SK-N-MC (cell line): ENCODE measurements around the gene PCNT.

Experiments
- DNase-seq: peaks from one replicate; pipeline ENCODE4 v3.0.0-alpha.2; 2011; ENCODE audit warnings: low read depth, low spot score
- H3K27ac ChIP-seq: fragments of 200-600 bp; sonication (generic); 2 replicates; pipeline ENCODE4 v1.5.1; 2016; ENCODE audit warnings: mixed run types
- H3K36me3 ChIP-seq: fragments of 200-600 bp; sonication (generic); 2 replicates; pipeline ENCODE4 v1.6.1; 2017; ENCODE audit warnings: antibody characterized with exemption, low read length, mixed read lengths; ENCODE audit not compliant: insufficient read depth
- H3K4me3 ChIP-seq: fragments of 200-600 bp; sonication (generic); 2 replicates; pipeline ENCODE4 v1.5.1; 2016
- H3K9ac ChIP-seq: fragments of 200-600 bp; sonication (generic); 2 replicates; pipeline ENCODE4 v1.8.0; 2017; ENCODE audit warnings: mixed run types, mixed read lengths; ENCODE audit not compliant: insufficient read length
- H3K9me3 ChIP-seq: fragments of 200-600 bp; sonication (generic); 2 replicates; pipeline ENCODE4 v1.6.1; 2017; ENCODE audit warnings: low read depth, mild to moderate bottlenecking, antibody characterized with exemption, low read length, moderate library complexity, mixed read lengths
- EZH2 ChIP-seq: fragments of 200-600 bp; sonication (generic); IDR thresholded peaks from one replicate; pipeline ENCODE4 v1.6.1; 2017; ENCODE audit warnings: antibody characterized with exemption
- FOXP2 ChIP-seq: optimal IDR thresholded peaks from 2 replicates; pipeline ENCODE3; 2011; ENCODE audit warnings: mild to moderate bottlenecking, moderate library complexity; ENCODE audit not compliant: insufficient read depth; ENCODE audit errors: extremely low read length, control extremely low read depth
- POLR2AphosphoS5 ChIP-seq: IDR thresholded peaks from 2 replicates; pipeline ENCODE4 v1.6.1; 2012; ENCODE audit warnings: mild to moderate bottlenecking, low read depth, low read length, borderline replicate concordance

The PCNT gene

DNA sequence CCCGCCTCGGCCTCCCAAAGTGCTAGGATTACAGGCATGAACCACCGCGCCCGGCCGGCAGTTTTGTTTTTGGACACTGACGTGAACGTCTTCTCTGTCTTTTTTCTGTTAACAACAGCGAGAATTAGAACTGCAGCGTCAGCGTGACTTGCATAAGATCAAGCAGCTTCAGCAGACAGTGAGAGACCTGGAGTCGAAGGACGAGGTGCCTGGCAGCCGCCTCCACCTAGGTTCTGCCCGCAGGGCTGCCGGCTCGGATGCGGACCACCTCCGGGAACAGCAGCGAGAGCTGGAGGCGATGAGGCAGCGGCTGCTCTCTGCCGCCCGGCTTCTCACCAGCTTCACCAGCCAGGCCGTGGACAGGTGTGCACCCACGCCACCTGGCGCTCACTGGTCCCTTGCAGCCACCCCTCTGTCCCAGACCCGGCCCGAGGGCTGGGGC is 111.9 kb downstream of the PCNT start:
- Histone ChIP-seq H3K27ac (no peak overlapping the region), H3K9ac (no peak overlapping the region), H3K4me3 (no peak overlapping the region), H3K9me3 (no peaks in the 10 kb centered on the region), H3K36me3 (peaks cover 57% of the 10 kb centered on the region)
- TF ChIP-seq EZH2: no peak
- no peak for TF ChIP-seq POLR2AphosphoS5
- no peak for TF ChIP-seq FOXP2
- no peak for DNase-seq

DNA sequence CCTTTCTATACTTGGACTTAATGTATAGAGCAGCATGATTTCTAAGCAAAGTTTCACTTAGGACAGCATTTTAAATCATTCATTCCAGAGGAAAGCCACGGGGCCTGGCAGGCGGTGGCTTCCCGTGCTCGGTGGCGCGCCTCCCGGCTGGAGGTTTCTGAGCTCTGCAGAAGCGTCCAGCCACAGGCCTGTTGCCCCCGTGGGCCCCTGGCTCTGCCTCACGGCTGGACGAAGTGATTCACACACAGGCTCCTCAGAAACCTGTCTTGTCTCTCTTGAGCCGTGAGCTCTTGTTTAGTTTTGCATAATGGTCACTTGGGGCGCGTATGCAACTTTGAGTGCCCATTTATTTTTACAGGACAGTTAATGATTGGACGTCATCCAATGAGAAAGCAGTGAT is 112.7 kb downstream of the PCNT start:
- TF ChIP-seq FOXP2: no peak
- TF ChIP-seq POLR2AphosphoS5: no peak
- no peak for TF ChIP-seq EZH2
- Histone ChIP-seq H3K9me3 (no peaks in the 10 kb centered on the region), H3K36me3 (peaks cover 62% of the 10 kb centered on the region), H3K27ac (no peak overlapping the region), H3K4me3 (no peak overlapping the region), H3K9ac (no peak overlapping the region)
- DNase-seq: no peak

DNA sequence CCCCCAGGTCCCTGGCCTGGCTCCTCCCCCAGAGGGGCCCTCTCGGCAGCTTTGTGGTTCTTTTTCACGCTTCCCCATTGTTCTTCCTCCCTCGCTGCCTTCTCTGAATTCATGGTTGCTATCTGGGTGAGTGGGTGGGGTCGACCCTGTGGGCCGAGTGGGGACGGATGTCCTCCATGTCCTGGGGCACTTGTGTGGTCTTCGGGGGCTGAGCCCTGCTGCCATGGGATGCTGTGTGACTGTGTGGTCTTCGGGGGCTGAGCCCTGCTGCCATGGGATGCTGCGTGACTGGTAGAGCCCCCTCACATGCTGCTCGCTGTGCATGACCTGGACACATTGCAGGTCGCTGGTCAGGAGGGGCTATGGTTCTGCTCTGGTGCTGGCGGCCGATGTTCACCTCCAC is 113.1 kb downstream of the PCNT start:
- Histone ChIP-seq H3K9ac (no peak overlapping the region), H3K36me3 (peaks cover 60% of the 10 kb centered on the region), H3K9me3 (no peaks in the 10 kb centered on the region), H3K4me3 (no peak overlapping the region), H3K27ac (no peak overlapping the region)
- no peak for DNase-seq
- no peak for TF ChIP-seq EZH2
- TF ChIP-seq POLR2AphosphoS5: no peak
- TF ChIP-seq FOXP2: no peak

DNA sequence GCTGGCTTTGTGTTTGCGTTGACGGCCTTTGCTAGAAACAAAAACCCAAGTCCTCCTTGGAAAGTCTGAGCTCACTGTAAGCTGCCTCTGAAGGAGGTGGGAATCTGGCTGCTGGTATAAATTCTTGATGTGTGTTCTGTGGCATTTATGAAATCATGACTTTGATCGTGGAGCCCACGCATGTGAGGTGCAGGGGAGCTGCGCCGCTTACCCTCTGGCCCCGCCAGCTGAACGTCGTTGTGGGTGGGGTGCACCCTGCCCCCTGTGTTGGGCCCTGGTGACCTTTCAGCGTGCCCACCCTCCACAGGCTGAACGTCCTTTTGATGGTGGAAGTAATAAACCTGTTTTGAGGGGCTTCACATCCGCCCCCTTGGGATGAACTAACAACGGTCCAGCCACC is 113.6 kb downstream of the PCNT start:
- TF ChIP-seq POLR2AphosphoS5 (no peak), FOXP2 (no peak), EZH2 (no peak)
- H3K36me3 ChIP-seq: peaks cover 61% of the 10 kb centered on the region
- H3K4me3 ChIP-seq: no peak overlapping the region
- H3K9ac ChIP-seq: no peak overlapping the region
- no peak overlapping the region for H3K27ac ChIP-seq
- no peak for DNase-seq
- H3K9me3 ChIP-seq: no peaks in the 10 kb centered on the region

DNA sequence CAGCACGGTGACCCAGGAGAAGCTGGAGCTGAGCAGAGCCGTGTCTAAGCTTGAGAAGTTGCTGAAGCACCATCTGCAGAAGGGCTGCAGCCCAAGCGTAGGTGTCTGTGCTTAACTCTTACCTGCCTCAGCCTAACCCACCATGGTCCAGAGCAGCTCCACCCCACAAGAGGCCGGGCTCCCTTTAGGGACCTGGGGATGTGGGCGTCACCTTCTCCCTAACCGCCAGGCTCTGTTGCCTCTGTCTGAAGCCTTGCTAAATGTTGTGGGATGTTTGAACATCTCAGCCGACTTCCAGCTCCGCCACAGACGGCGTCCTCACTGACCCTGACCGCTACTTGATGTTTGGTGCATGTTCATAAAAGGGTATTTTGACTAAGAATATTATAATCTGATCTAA is 114.3 kb downstream of the PCNT start:
- Histone ChIP-seq H3K36me3 (peaks cover 68% of the 10 kb centered on the region), H3K9ac (no peak overlapping the region), H3K4me3 (no peak overlapping the region), H3K9me3 (no peaks in the 10 kb centered on the region), H3K27ac (no peak overlapping the region)
- TF ChIP-seq FOXP2 (no peak), EZH2 (no peak), POLR2AphosphoS5 (no peak)
- DNase-seq: no peak

DNA sequence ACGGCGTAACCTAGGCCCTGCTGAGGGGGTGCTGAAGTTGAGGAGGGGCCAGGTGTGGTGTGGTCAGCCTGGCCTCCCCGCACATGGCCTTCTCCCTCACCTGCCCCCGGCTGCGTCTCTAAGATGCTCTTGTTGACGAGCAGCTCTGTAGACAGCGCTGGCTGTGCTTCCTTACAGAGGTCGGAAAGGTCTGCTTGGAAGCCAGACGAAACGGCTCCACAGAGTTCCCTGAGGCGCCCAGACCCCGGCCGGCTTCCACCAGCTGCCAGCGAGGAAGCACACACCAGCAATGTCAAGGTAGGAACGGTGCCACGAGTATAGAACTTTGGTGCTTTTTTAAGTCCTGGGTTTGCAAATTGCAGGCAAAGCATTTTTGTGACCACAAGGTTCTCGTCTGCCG is 116.0 kb downstream of the PCNT start:
- no peak overlapping the region for H3K4me3 ChIP-seq

DNA sequence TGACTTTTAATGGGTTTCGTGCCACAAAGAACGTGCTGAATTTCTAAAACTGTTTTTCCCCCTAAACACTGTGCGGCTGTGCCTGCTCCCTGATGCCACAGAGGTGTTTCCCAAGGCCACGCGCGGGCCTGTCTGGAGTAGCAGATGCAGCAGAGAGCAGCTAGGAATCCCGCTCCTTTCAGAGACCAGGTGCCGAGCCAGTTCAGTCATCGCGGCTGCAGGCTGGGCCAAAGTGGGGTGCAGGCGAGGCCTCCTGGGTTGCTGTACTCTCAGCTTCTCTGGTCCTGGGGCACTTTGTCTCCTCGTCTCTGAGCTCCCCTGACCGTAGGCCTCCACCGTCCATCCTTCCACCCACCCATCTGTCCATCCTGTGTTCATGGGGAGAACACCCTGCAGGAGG is 117.4 kb downstream of the PCNT start:
- Histone ChIP-seq H3K36me3 (peaks cover 76% of the 10 kb centered on the region), H3K9me3 (no peaks in the 10 kb centered on the region), H3K9ac (no peak overlapping the region), H3K4me3 (no peak overlapping the region), H3K27ac (no peak overlapping the region)
- TF ChIP-seq POLR2AphosphoS5 (no peak), EZH2 (no peak), FOXP2 (no peak)
- no peak for DNase-seq

More for the DNA sequence above, 116.0 kb downstream of the PCNT start:
- Histone ChIP-seq H3K9ac (no peak overlapping the region), H3K36me3 (peaks cover 70% of the 10 kb centered on the region), H3K9me3 (no peaks in the 10 kb centered on the region), H3K27ac (no peak overlapping the region)
- DNase-seq: no peak
- TF ChIP-seq EZH2 (no peak), POLR2AphosphoS5 (no peak), FOXP2 (no peak)

DNA sequence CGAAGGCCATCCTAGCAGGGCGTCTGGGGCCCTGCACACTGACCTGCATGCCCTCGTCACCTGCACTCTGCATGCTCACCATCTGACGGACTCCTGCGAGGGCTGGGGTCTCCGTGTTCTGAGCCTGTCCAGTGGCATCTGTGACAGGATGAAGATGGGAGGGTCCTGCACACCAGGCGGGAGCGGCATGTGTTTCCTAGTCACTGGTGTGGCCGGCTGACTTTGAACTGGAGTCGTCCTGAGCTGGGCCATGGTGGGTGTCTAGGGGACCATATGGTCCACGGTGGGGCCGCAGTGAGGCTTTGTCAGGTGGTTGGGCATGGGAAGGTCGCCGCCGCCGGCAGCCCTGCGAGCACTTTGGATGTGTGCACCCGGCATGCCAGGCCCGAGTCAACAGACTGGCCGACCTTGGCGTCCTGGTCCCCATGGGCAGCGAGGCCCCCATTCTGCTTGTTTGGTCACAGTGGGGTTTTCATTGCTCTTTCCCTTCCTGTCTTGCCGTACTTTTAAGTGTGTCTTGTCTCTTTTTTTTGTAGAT is 118.1 kb downstream of the PCNT start:
- DNase-seq: no peak
- H3K36me3 ChIP-seq: peaks cover 72% of the 10 kb centered on the region
- no peaks in the 10 kb centered on the region for H3K9me3 ChIP-seq
- H3K4me3 ChIP-seq: no peak overlapping the region
- H3K27ac ChIP-seq: no peak overlapping the region
- TF ChIP-seq POLR2AphosphoS5: no peak
- H3K9ac ChIP-seq: no peak overlapping the region

DNA sequence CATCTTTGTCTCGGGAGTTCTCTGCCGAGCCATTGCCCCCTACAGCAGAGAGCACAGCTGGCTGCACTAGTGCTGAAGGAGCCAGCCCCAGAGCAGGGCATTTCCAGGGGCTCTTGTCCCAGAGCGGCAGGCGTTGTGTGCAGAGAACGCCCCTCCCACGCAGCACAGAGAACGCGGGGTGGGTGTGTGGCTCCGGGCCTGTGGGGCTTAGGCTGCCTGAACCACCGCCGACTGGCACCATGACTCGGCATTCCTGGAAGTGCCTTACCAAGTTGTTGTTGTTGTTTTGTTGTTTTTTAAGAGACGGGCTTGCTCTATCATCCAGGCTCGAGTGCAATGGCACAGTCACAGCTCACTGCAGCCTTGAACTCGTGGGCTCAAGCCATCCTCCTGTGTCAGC is 119.0 kb downstream of the PCNT start:
- H3K36me3 ChIP-seq: peaks cover 66% of the 10 kb centered on the region
- H3K4me3 ChIP-seq: no peak overlapping the region
- DNase-seq: no peak
- TF ChIP-seq EZH2: no peak
- TF ChIP-seq POLR2AphosphoS5: no peak
- no peak for TF ChIP-seq FOXP2
- H3K9me3 ChIP-seq: no peaks in the 10 kb centered on the region
- no peak overlapping the region for H3K9ac ChIP-seq
- H3K27ac ChIP-seq: 0 out of 2 replicates have a peak overlapping the region, but pooled peaks have one; percentile 63
